Pulmonary artery endothelial cell (primary cell): Measurements from ENCODE around the gene CREBRF. TPM values are rescaled to one million over a fixed set of nuclear protein-coding genes. Genes with fewer than 3 reads are reported as not detected.
"Not testable (repeated sequence)": the region's sequence is repeated elsewhere in the genome, so short reads cannot be mapped to it uniquely, and the experiment has no call there.

Experiments used
- DNase-seq: peaks from one replicate; pipeline ENCODE4 v3.0.0-alpha.2; 2011; ENCODE audit warnings: low read depth, low spot score
- total RNA-seq: library from RNA; depleted of rRNA; stranded (reverse); fragments of >200 nt; gene quantifications from 2 replicates; pipeline ENCODE4 v1.2.3, GENCODE V29; 2014

CREBRF gene
- total RNA-seq = 11.3 and 15.7 TPM in 2 replicates

- peak; percentile 86 for DNase-seq
These were observed at the start of gene CREBRF for GRCh38 chr5:173055983-173056782. Gene CREBRF, plus strand, starts transcription at chr5:173056352. Its CDS starts 24,424 bp downstream, at chr5:173080776.

- DNase-seq = no peak
These were observed 46.1 kb upstream of the CREBRF start for GRCh38 chr5:173010021-173010420.

- no peak for DNase-seq
These were observed 45.3 kb upstream of the CREBRF start for GRCh38 chr5:173010547-173011464.

GRCh38 chr5:173011566-173011965, 44.6 kb upstream of the CREBRF start:
- DNase-seq = no peak

GRCh38 chr5:173012882-173013281, 43.3 kb upstream of the CREBRF start:
- DNase-seq = no peak

- DNase-seq = no peak
These were observed 41.5 kb upstream of the CREBRF start for GRCh38 chr5:173014671-173015070.

GRCh38 chr5:173015192-173015591, 41.0 kb upstream of the CREBRF start:
- no peak for DNase-seq

- DNase-seq = no peak
These were observed 40.3 kb upstream of the CREBRF start for GRCh38 chr5:173015598-173016455.

- DNase-seq = no peak
These were observed 39.5 kb upstream of the CREBRF start for GRCh38 chr5:173016598-173017046.

GRCh38 chr5:173017087-173017486, 39.1 kb upstream of the CREBRF start:
- not testable (repeated sequence) for DNase-seq

GRCh38 chr5:173018358-173018757, 37.8 kb upstream of the CREBRF start:
- DNase-seq = no peak

- no peak for DNase-seq
These were observed 36.0 kb upstream of the CREBRF start for GRCh38 chr5:173020154-173020581.

- DNase-seq = no peak
These were observed 35.5 kb upstream of the CREBRF start for GRCh38 chr5:173020643-173021042.

GRCh38 chr5:173025651-173026050, 30.5 kb upstream of the CREBRF start:
- no peak for DNase-seq

GRCh38 chr5:173027905-173028304, 28.2 kb upstream of the CREBRF start:
- no peak for DNase-seq

GRCh38 chr5:173028811-173029327, 27.3 kb upstream of the CREBRF start:
- no peak for DNase-seq

- no peak for DNase-seq
These were observed 26.6 kb upstream of the CREBRF start for GRCh38 chr5:173029499-173029921.

- DNase-seq = not testable (repeated sequence)
These were observed 24.1 kb upstream of the CREBRF start for GRCh38 chr5:173032096-173032495.

- no peak for DNase-seq
These were observed 23.4 kb upstream of the CREBRF start for GRCh38 chr5:173032730-173033129.

- no peak for DNase-seq
These were observed 22.2 kb upstream of the CREBRF start for GRCh38 chr5:173033923-173034322.
